ENCODE results near the gene SP1.
"Not testable (repeated sequence)": the region's sequence is repeated elsewhere in the genome, so short reads cannot be mapped to it uniquely, and the experiment has no call there.

Gene SP1

GRCh38 chr12:53343969-53344368, 36.0 kb upstream of the SP1 start:
- H3K27me3 ChIP-seq (ENCODE audit: control insufficient read depth, insufficient read depth, low read length) = peaks cover 25% of the 10 kb centered on the region
- H3K4me3 ChIP-seq (ENCODE audit: low read length) = peak overlapping the region; percentile 62

GRCh38 chr12:53344487-53344823, 35.5 kb upstream of the SP1 start:
- Histone ChIP-seq H3K9ac (ENCODE audit: low read length) (no peak overlapping the region), H3K4me1 (ENCODE audit: control insufficient read depth, low read depth, low read length) (peaks cover 4% of the 10 kb centered on the region), H3K36me3 (ENCODE audit: control insufficient read depth, low read depth, low read length) (no peaks in the 10 kb centered on the region), H3K4me3 (ENCODE audit: low read length) (peak overlapping the region; percentile 62), H3K27me3 (ENCODE audit: control insufficient read depth, insufficient read depth, low read length) (peaks cover 25% of the 10 kb centered on the region), H3K9me3 (ENCODE audit: control insufficient read depth, low read depth, low read length) (no peaks in the 10 kb centered on the region), H3K27ac (ENCODE audit: low read length) (no peak overlapping the region)

More at GRCh38 chr12:53343969-53344368, 36.0 kb upstream of the SP1 start:
- Histone ChIP-seq H3K9ac (ENCODE audit: low read length) (no peak overlapping the region), H3K4me1 (ENCODE audit: control insufficient read depth, low read depth, low read length) (peaks cover 4% of the 10 kb centered on the region), H3K36me3 (ENCODE audit: control insufficient read depth, low read depth, low read length) (no peaks in the 10 kb centered on the region), H3K9me3 (ENCODE audit: control insufficient read depth, low read depth, low read length) (no peaks in the 10 kb centered on the region), H3K27ac (ENCODE audit: low read length) (no peak overlapping the region)

GRCh38 chr12:53344824-53345485, 35.0 kb upstream of the SP1 start:
- peaks cover 25% of the 10 kb centered on the region for H3K27me3 ChIP-seq (ENCODE audit: control insufficient read depth, insufficient read depth, low read length)
- H3K9me3 ChIP-seq (ENCODE audit: control insufficient read depth, low read depth, low read length) = no peaks in the 10 kb centered on the region
- H3K4me3 ChIP-seq (ENCODE audit: low read length) = peak overlapping the region; percentile 62
- H3K27ac ChIP-seq (ENCODE audit: low read length) = no peak overlapping the region
- no peaks in the 10 kb centered on the region for H3K36me3 ChIP-seq (ENCODE audit: control insufficient read depth, low read depth, low read length)
- peaks cover 4% of the 10 kb centered on the region for H3K4me1 ChIP-seq (ENCODE audit: control insufficient read depth, low read depth, low read length)
- H3K9ac ChIP-seq (ENCODE audit: low read length) = no peak overlapping the region

GRCh38 chr12:53345486-53346188, 34.3 kb upstream of the SP1 start:
- no peaks in the 10 kb centered on the region for H3K36me3 ChIP-seq (ENCODE audit: control insufficient read depth, low read depth, low read length)
- peaks cover 4% of the 10 kb centered on the region for H3K4me1 ChIP-seq (ENCODE audit: control insufficient read depth, low read depth, low read length)
- H3K27me3 ChIP-seq (ENCODE audit: control insufficient read depth, insufficient read depth, low read length) = peaks cover 25% of the 10 kb centered on the region
- no peak overlapping the region for H3K9ac ChIP-seq (ENCODE audit: low read length)
- H3K9me3 ChIP-seq (ENCODE audit: control insufficient read depth, low read depth, low read length) = no peaks in the 10 kb centered on the region
- peak overlapping the region; percentile 62 for H3K4me3 ChIP-seq (ENCODE audit: low read length)
- no peak overlapping the region for H3K27ac ChIP-seq (ENCODE audit: low read length)

- H3K27me3 ChIP-seq (ENCODE audit: control insufficient read depth, insufficient read depth, low read length) = peaks cover 25% of the 10 kb centered on the region
- no peaks in the 10 kb centered on the region for H3K9me3 ChIP-seq (ENCODE audit: control insufficient read depth, low read depth, low read length)
- peaks cover 4% of the 10 kb centered on the region for H3K4me1 ChIP-seq (ENCODE audit: control insufficient read depth, low read depth, low read length)
- H3K4me3 ChIP-seq (ENCODE audit: low read length) = no peak overlapping the region
- no peak overlapping the region for H3K9ac ChIP-seq (ENCODE audit: low read length)
- no peak overlapping the region for H3K27ac ChIP-seq (ENCODE audit: low read length)
- no peaks in the 10 kb centered on the region for H3K36me3 ChIP-seq (ENCODE audit: control insufficient read depth, low read depth, low read length)
Measured at GRCh38 chr12:53346491-53346890, 33.5 kb upstream of the SP1 start.

- Histone ChIP-seq H3K9me3 (ENCODE audit: control insufficient read depth, low read depth, low read length) (no peaks in the 10 kb centered on the region), H3K27ac (ENCODE audit: low read length) (no peak overlapping the region), H3K4me1 (ENCODE audit: control insufficient read depth, low read depth, low read length) (peaks cover 4% of the 10 kb centered on the region), H3K27me3 (ENCODE audit: control insufficient read depth, insufficient read depth, low read length) (peaks cover 25% of the 10 kb centered on the region), H3K4me3 (ENCODE audit: low read length) (no peak overlapping the region), H3K36me3 (ENCODE audit: control insufficient read depth, low read depth, low read length) (no peaks in the 10 kb centered on the region), H3K9ac (ENCODE audit: low read length) (no peak overlapping the region)
Measured at GRCh38 chr12:53347905-53348304, 32.1 kb upstream of the SP1 start.

- Histone ChIP-seq H3K36me3 (ENCODE audit: control insufficient read depth, low read depth, low read length) (no peaks in the 10 kb centered on the region), H3K4me1 (ENCODE audit: control insufficient read depth, low read depth, low read length) (no peaks in the 10 kb centered on the region), H3K27me3 (ENCODE audit: control insufficient read depth, insufficient read depth, low read length) (no peaks in the 10 kb centered on the region), H3K9ac (ENCODE audit: low read length) (no peak overlapping the region), H3K9me3 (ENCODE audit: control insufficient read depth, low read depth, low read length) (no peaks in the 10 kb centered on the region), H3K27ac (ENCODE audit: low read length) (no peak overlapping the region), H3K4me3 (ENCODE audit: low read length) (no peak overlapping the region)
Measured at GRCh38 chr12:53352331-53353256, 27.4 kb upstream of the SP1 start.

- Histone ChIP-seq H3K9me3 (ENCODE audit: control insufficient read depth, low read depth, low read length) (no peaks in the 10 kb centered on the region), H3K27me3 (ENCODE audit: control insufficient read depth, insufficient read depth, low read length) (no peaks in the 10 kb centered on the region), H3K36me3 (ENCODE audit: control insufficient read depth, low read depth, low read length) (no peaks in the 10 kb centered on the region), H3K4me1 (ENCODE audit: control insufficient read depth, low read depth, low read length) (no peaks in the 10 kb centered on the region), H3K9ac (ENCODE audit: low read length) (no peak overlapping the region), H3K27ac (ENCODE audit: low read length) (no peak overlapping the region), H3K4me3 (ENCODE audit: low read length) (no peak overlapping the region)
Measured at GRCh38 chr12:53353257-53353655, 26.7 kb upstream of the SP1 start.

- no peaks in the 10 kb centered on the region for H3K4me1 ChIP-seq (ENCODE audit: control insufficient read depth, low read depth, low read length)
- no peaks in the 10 kb centered on the region for H3K36me3 ChIP-seq (ENCODE audit: control insufficient read depth, low read depth, low read length)
- H3K9ac ChIP-seq (ENCODE audit: low read length) = no peak overlapping the region
- no peak overlapping the region for H3K27ac ChIP-seq (ENCODE audit: low read length)
- H3K9me3 ChIP-seq (ENCODE audit: control insufficient read depth, low read depth, low read length) = no peaks in the 10 kb centered on the region
- H3K4me3 ChIP-seq (ENCODE audit: low read length) = no peak overlapping the region
- H3K27me3 ChIP-seq (ENCODE audit: control insufficient read depth, insufficient read depth, low read length) = no peaks in the 10 kb centered on the region
Measured at GRCh38 chr12:53355121-53355520, 24.9 kb upstream of the SP1 start.

GRCh38 chr12:53358836-53359419, 21.0 kb upstream of the SP1 start:
- H3K4me1 ChIP-seq (ENCODE audit: control insufficient read depth, low read depth, low read length) = no peaks in the 10 kb centered on the region
- H3K9ac ChIP-seq (ENCODE audit: low read length) = no peak overlapping the region
- H3K36me3 ChIP-seq (ENCODE audit: control insufficient read depth, low read depth, low read length) = no peaks in the 10 kb centered on the region
- H3K27me3 ChIP-seq (ENCODE audit: control insufficient read depth, insufficient read depth, low read length) = no peaks in the 10 kb centered on the region
- no peaks in the 10 kb centered on the region for H3K9me3 ChIP-seq (ENCODE audit: control insufficient read depth, low read depth, low read length)
- H3K4me3 ChIP-seq (ENCODE audit: low read length) = no peak overlapping the region
- no peak overlapping the region for H3K27ac ChIP-seq (ENCODE audit: low read length)

GRCh38 chr12:53361638-53362037, 18.3 kb upstream of the SP1 start:
- not testable (repeated sequence) for H3K4me3 ChIP-seq (ENCODE audit: low read length); H3K36me3 ChIP-seq (ENCODE audit: control insufficient read depth, low read depth, low read length); H3K4me1 ChIP-seq (ENCODE audit: control insufficient read depth, low read depth, low read length); H3K9ac ChIP-seq (ENCODE audit: low read length); H3K27me3 ChIP-seq (ENCODE audit: control insufficient read depth, insufficient read depth, low read length); H3K9me3 ChIP-seq (ENCODE audit: control insufficient read depth, low read depth, low read length); H3K27ac ChIP-seq (ENCODE audit: low read length)
